PC-9 (cell line): ENCODE measurements around the gene OSM. TPM values are rescaled to one million over a fixed set of nuclear protein-coding genes. Genes with fewer than 3 reads are reported as not detected.
A peak's percentile ranks its signal among the peaks of the same experiment; 100 is the strongest.

Source experiments
- BruUV-seq: library from RNA; stranded (reverse); fragments of 400-500 nt; replicated peaks from 2 replicates; lab custom pipeline; 2021; lab: Mats Ljungman, UMichigan
- CTCF ChIA-PET: fragments of 300-600 bp; sonication (Branson Sonifier 250); formaldehyde crosslinking; loops from one replicate; lab custom pipeline; 2022; ENCODE audit warnings: antibody characterized with exemption; lab: Charles Lee
- POLR2A ChIA-PET: fragments of 300-600 bp; sonication (Branson Sonifier 250); formaldehyde crosslinking; loops from one replicate; lab custom pipeline; 2022; ENCODE audit warnings: antibody characterized with exemption; ENCODE audit not compliant: unreplicated experiment; lab: Charles Lee
- DNase-seq, 2 experiments: peaks; one replicate each; pipeline versions ENCODE4 v3.0.0 to v3.0.0-alpha.2; 2015 to 2022; ENCODE audit warnings: mixed read lengths in 1 of 2
- H2AFZ ChIP-seq: fragments of 200-600 bp; sonication (generic); 2 replicates; pipeline ENCODE4 v1.8.1; 2017; ENCODE audit warnings: antibody characterized with exemption
- H3F3A ChIP-seq: fragments of 200-600 bp; sonication (generic); 2 replicates; pipeline ENCODE4 v1.8.1; 2017; ENCODE audit warnings: antibody characterized with exemption, mild to moderate bottlenecking, low read depth; ENCODE audit not compliant: insufficient read depth
- H3K27ac ChIP-seq: fragments of 200-600 bp; sonication (generic); 2 replicates; pipeline ENCODE4 v1.6.1; 2016; ENCODE audit warnings: mixed run types
- H3K27me3 ChIP-seq: fragments of 200-600 bp; sonication (generic); 2 replicates; pipeline ENCODE4 v1.6.1; 2016; ENCODE audit warnings: low read depth, mixed run types; ENCODE audit not compliant: insufficient read depth
- H3K36me3 ChIP-seq: fragments of 200-600 bp; sonication (generic); 2 replicates; pipeline ENCODE4 v1.6.1; 2016; ENCODE audit warnings: low read depth, mixed run types
- H3K4me1 ChIP-seq: fragments of 200-600 bp; sonication (generic); replicated peaks from 2 replicates; pipeline ENCODE4 v1.6.1; 2016; ENCODE audit warnings: mixed run types; ENCODE audit not compliant: insufficient read depth
- H3K4me2 ChIP-seq: fragments of 200-600 bp; sonication (generic); 2 replicates; pipeline ENCODE4 v1.6.1; 2017; ENCODE audit warnings: mixed run types
- H3K4me3 ChIP-seq: fragments of 200-600 bp; sonication (generic); 2 replicates; pipeline ENCODE4 v1.6.1; 2016; ENCODE audit warnings: mixed run types
- H3K79me2 ChIP-seq: fragments of 200-600 bp; sonication (generic); 2 replicates; pipeline ENCODE4 v1.6.1; 2017; ENCODE audit warnings: low read depth, mixed run types
- H3K9me2 ChIP-seq: fragments of 200-600 bp; sonication (generic); 2 replicates; pipeline ENCODE4 v1.8.1; 2017; ENCODE audit warnings: mild to moderate bottlenecking; ENCODE audit not compliant: insufficient read depth
- H3K9me3 ChIP-seq: fragments of 200-600 bp; sonication (generic); 2 replicates; pipeline ENCODE4 v1.8.1; 2016; ENCODE audit warnings: low read depth; ENCODE audit not compliant: insufficient read depth
- H4K20me1 ChIP-seq: fragments of 200-600 bp; sonication (generic); 2 replicates; pipeline ENCODE4 v1.8.1; 2017; ENCODE audit not compliant: insufficient read depth
- CTCF ChIP-seq: fragments of 200-600 bp; sonication (generic); conservative IDR thresholded peaks from 2 replicates; pipeline ENCODE4 v1.6.1; 2017; ENCODE audit warnings: mixed run types, antibody characterized with exemption, mild to moderate bottlenecking, moderate library complexity
- EZH2 ChIP-seq: fragments of 200-600 bp; sonication (generic); IDR thresholded peaks from 2 replicates; pipeline ENCODE4 v1.8.0; 2017; ENCODE audit warnings: antibody characterized with exemption, low read depth
- intact Hi-C: fragments of 100-400 bp; cut with micrococcal nuclease; formaldehyde crosslinking; loops from one replicate; pipeline ENCODE4 v1.10.0; 2022; ENCODE audit not compliant: unreplicated experiment
- total RNA-seq: library from RNA; stranded (reverse); gene quantifications from 2 replicates; pipeline ENCODE4 v1.2.3, GENCODE V29; 2021

Gene OSM
- total RNA-seq, 1 experiment from 2014 or later, result not detected

- H3K36me3 ChIP-seq, result no peaks in the 10 kb centered on the region
- ChIA-PET POLR2A (interaction anchor here (0.6 to 1.0 kb wide), 3 partner anchors 10 to 19 kb away, joined by 3 to 7 read pairs (median 5); no protein-coding TSS in a partner anchor), CTCF (interaction anchor here (0.6 kb wide), 1 partner anchor 41 kb away, joined by 3 read pairs; no protein-coding TSS in a partner anchor)
- no peak overlapping the region for H3K4me3 ChIP-seq
- BruUV-seq, result no TSS peak
- peak overlapping the region; percentile 45 for H2AFZ ChIP-seq
- H3K9me3 ChIP-seq, result no peaks in the 10 kb centered on the region
- H3K79me2 ChIP-seq, result 0 out of 2 replicates have a peak, but pooled peaks cover 9% of the 10 kb centered on the region
- peak overlapping the region; percentile 53 for H3K4me2 ChIP-seq
- peak; percentile 49 to 66 for DNase-seq
- TF ChIP-seq CTCF, result no peak
- TF ChIP-seq EZH2, result no peak
- intact Hi-C loops, result no loop called here
- peaks cover 60% of the 10 kb centered on the region for H3F3A ChIP-seq
- no peaks in the 10 kb centered on the region for H3K27me3 ChIP-seq
- H3K9me2 ChIP-seq, result no peaks in the 10 kb centered on the region
- no peaks in the 10 kb centered on the region for H4K20me1 ChIP-seq
- H3K4me1 ChIP-seq, result peaks cover 62% of the 10 kb centered on the region
- peak overlapping the region; percentile 98 for H3K27ac ChIP-seq
Observed at GRCh38 chr22:30214703-30215407, 51.8 kb downstream of the OSM start.

- no peak for DNase-seq
- no peaks in the 10 kb centered on the region for H3K36me3 ChIP-seq
- intact Hi-C loops, result loop anchor here (1.0 to 2.0 kb wide), 2 partner anchors 39 to 104 kb away; no protein-coding TSS in a partner anchor
- BruUV-seq, result no TSS peak
- ChIA-PET CTCF (no interaction called here), POLR2A (interaction anchor here (0.5 to 1.0 kb wide), 5 partner anchors 10 to 339 kb away, joined by 4 to 39 read pairs (median 9); no protein-coding TSS in a partner anchor)
- no peaks in the 10 kb centered on the region for H4K20me1 ChIP-seq
- peak overlapping the region; percentile 98 for H3K27ac ChIP-seq
- peaks cover 80% of the 10 kb centered on the region for H3K4me1 ChIP-seq
- peak overlapping the region; percentile 57 for H3K4me2 ChIP-seq
- TF ChIP-seq CTCF, result no peak
- TF ChIP-seq EZH2, result no peak
- no peak overlapping the region for H3K4me3 ChIP-seq
- no peaks in the 10 kb centered on the region for H3K27me3 ChIP-seq
- H3K9me2 ChIP-seq, result no peaks in the 10 kb centered on the region
- no peak overlapping the region for H2AFZ ChIP-seq
- no peaks in the 10 kb centered on the region for H3K9me3 ChIP-seq
- H3F3A ChIP-seq, result peaks cover 76% of the 10 kb centered on the region
- peaks cover 15% of the 10 kb centered on the region; the same call in 1 of the 2 replicates for H3K79me2 ChIP-seq
Observed at GRCh38 chr22:30212996-30213441, 53.6 kb downstream of the OSM start.

Other genes starting within 250 kb of the OSM start
- gene HORMAD2, start 186.4 kb downstream of the OSM start, total RNA-seq, result 0.20 TPM in 1 of 2 replicates, not detected in the other
- gene LIF, start 20.1 kb downstream of the OSM start, total RNA-seq, result 17.2 and 17.4 TPM in 2 replicates
- gene CASTOR1, start 22.7 kb upstream of the OSM start, total RNA-seq, result 10.6 and 11.1 TPM in 2 replicates
- gene TBC1D10A, start 60.1 kb upstream of the OSM start, total RNA-seq, result 24.3 and 26.2 TPM in 2 replicates
- gene SF3A1, start 90.0 kb upstream of the OSM start, total RNA-seq, result 189 and 207 TPM in 2 replicates
- 6.2 and 6.8 TPM in 2 replicates for gene CCDC157, start 90.2 kb upstream of the OSM start, total RNA-seq
- gene RNF215, start 120.6 kb upstream of the OSM start, total RNA-seq, result 24.0 and 33.8 TPM in 2 replicates
- 51.3 and 60.8 TPM in 2 replicates for gene SEC14L2, start 130.2 kb upstream of the OSM start, total RNA-seq
- gene MTFP1, start 158.9 kb upstream of the OSM start, total RNA-seq, result 18.5 and 21.9 TPM in 2 replicates
- gene SEC14L3, start 205.2 kb upstream of the OSM start, total RNA-seq, result not detected in 2 replicates
- 4.0 and 5.6 TPM in 2 replicates for gene SEC14L4, start 238.8 kb upstream of the OSM start, total RNA-seq